ENCODE results near the gene TES. TPM values are rescaled to one million over a fixed set of nuclear protein-coding genes. Genes with fewer than 3 reads are reported as not detected.

The TES gene
- total and polyA plus RNA-seq, 12 donors, result 9.4 to 38.5 (median 16.9) TPM

DNA sequence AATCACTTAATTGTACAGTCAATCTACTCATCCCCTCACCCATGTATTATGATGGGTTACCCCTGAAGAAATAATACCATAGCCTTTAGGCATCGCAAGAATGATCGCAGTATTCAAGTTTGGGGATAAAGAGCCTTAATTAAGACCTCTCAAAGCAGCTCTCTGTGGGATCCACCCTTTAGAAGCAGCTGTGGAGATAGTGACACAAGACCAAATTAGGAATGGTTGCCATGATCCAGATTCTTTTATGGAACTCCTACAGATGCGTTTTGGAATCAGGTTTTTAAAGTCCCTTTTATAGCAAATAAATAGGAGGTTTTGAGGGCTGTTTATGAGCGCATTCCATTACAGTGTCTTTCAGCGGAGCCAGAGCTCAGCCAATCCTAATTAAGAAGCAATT is 12.2 kb downstream of the TES start:
- Histone ChIP-seq H3K27me3 (no peaks in the 10 kb centered on the region), H3K36me3 (no peaks in the 10 kb centered on the region), H3K4me3 (no peak overlapping the region), H3K9me3 (no peaks in the 10 kb centered on the region), H3K27ac (no peak overlapping the region), H3K4me1 (peaks cover 0 to 51% (median 22%) of the 10 kb centered on the region in 9 donors)
- DNase-seq, result no peak
- ATAC-seq, result no peak
- intact Hi-C loops (cut with DNase I), result no loop called here
- TF ChIP-seq, protein P1, sequence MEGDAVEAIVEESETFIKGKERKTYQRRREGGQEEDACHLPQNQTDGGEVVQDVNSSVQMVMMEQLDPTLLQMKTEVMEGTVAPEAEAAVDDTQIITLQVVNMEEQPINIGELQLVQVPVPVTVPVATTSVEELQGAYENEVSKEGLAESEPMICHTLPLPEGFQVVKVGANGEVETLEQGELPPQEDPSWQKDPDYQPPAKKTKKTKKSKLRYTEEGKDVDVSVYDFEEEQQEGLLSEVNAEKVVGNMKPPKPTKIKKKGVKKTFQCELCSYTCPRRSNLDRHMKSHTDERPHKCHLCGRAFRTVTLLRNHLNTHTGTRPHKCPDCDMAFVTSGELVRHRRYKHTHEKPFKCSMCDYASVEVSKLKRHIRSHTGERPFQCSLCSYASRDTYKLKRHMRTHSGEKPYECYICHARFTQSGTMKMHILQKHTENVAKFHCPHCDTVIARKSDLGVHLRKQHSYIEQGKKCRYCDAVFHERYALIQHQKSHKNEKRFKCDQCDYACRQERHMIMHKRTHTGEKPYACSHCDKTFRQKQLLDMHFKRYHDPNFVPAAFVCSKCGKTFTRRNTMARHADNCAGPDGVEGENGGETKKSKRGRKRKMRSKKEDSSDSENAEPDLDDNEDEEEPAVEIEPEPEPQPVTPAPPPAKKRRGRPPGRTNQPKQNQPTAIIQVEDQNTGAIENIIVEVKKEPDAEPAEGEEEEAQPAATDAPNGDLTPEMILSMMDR (IDR thresholded peaks at IDR 0.05), result no peak
- 89 to 93% methylated on average over 5 of the region's 5 CpGs for WGBS, 2 donors

DNA sequence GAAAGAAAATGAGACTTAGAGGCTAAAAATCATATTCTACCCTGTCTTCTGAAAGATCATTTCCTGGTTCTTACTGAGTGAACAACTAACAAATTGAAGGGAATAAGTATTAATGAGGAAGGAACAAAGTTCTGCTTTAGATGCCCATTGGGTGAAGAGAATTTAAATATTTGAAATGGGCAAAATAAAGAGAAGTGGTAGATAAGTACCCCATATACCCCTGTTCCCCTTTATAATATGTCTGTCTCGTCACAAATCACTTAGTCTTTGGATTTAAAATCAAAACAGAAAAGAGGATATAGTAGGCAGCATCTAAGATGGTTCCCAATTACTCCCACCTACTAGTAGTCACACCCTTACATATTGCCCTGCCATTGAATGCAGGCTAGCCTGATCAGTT is 13.2 kb downstream of the TES start:
- no peak overlapping the region for H3K27ac ChIP-seq

DNA sequence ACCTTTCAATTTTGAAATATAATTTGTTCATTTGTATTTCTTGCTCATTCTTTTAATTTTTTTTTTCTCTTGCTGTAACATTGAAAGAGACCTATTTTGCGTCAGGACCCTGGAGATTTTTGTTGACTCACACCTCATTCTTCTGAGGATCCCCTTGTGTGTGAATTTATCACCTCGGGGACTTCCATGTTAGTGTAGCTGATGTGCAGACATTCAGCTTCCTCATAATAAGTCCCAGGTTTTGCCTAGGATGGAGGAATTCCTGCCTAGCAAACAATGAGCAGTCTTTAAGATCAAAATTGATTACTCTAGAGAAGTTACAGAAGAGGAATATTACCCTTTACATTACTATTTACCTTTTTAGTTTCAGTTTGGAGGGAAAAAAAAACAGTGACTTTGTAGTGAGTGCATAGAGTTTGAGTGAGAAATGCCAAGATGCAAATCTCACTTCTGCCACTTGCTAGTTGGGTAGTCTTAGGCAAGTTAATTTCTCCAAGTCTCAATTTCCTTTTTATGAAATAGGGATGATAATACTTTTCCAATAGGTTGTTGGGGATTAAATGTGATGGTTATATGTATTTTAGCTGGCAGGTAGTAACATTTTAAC is 14.3 kb downstream of the TES start:
- intact Hi-C loops (cut with DNase I), result no loop called here
- WGBS, 2 donors, result 66 to 75% methylated on average over 2 of the region's 2 CpGs
- no peak for DNase-seq
- no peaks in the 10 kb centered on the region for H3K9me3 ChIP-seq
- TF ChIP-seq, protein P1 (IDR thresholded peaks at IDR 0.05), result no peak
- H3K27ac ChIP-seq, result no peak overlapping the region
- no peak for ATAC-seq
- H3K36me3 ChIP-seq, result no peaks in the 10 kb centered on the region
- H3K4me3 ChIP-seq, result no peak overlapping the region
- H3K4me1 ChIP-seq, result peaks cover 0 to 51% (median 23%) of the 10 kb centered on the region in 9 donors
- no peaks in the 10 kb centered on the region for H3K27me3 ChIP-seq

More for the DNA sequence above, 13.2 kb downstream of the TES start:
- no peak for DNase-seq
- intact Hi-C loops (cut with DNase I), result no loop called here
- Histone ChIP-seq H3K36me3 (no peaks in the 10 kb centered on the region), H3K9me3 (no peaks in the 10 kb centered on the region), H3K4me3 (no peak overlapping the region), H3K4me1 (peaks cover 0 to 51% (median 22%) of the 10 kb centered on the region in 9 donors), H3K27me3 (no peaks in the 10 kb centered on the region)
- WGBS, 2 donors, result 93 to 96% methylated on average over 1 of the region's 1 CpG
- no peak for ATAC-seq
- TF ChIP-seq, protein P1 (IDR thresholded peaks at IDR 0.05), result no peak

DNA sequence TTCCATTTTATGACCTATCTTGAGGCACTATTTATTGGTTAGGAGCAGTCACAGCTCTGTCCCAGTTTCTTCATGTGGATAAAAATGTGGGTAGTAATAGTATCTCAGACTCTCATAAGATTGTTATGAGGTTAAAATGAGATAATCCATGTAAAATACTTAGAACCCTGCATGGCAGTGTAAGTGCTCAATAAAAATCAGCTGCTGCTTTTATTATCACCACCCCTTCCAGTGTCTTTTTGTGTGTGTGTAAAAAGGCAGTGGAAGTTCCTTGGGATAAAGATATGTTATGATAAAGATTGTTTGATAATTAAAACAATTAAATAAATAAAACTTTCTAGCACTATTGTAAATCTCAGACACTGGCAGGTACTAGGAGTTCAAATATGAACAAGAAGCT is 15.5 kb downstream of the TES start:
- H3K9me3 ChIP-seq, result no peaks in the 10 kb centered on the region
- intact Hi-C loops (cut with DNase I), result loop anchor here in 1 of 10 donors (2.0 kb wide), 1 partner anchor 15 kb away; the partner anchor contains the start of gene TES
- H3K27ac ChIP-seq, result no peak overlapping the region
- TF ChIP-seq, protein P1 (IDR thresholded peaks at IDR 0.05), result no peak
- no peak for ATAC-seq
- no peaks in the 10 kb centered on the region for H3K36me3 ChIP-seq
- no peak overlapping the region for H3K4me3 ChIP-seq
- no peak for DNase-seq
- no peaks in the 10 kb centered on the region for H3K27me3 ChIP-seq
- H3K4me1 ChIP-seq, result peaks cover 6 to 57% (median 36%) of the 10 kb centered on the region in 9 donors
